Measurements from ENCODE around the gene KHDC4. TPM values are rescaled to one million over a fixed set of nuclear protein-coding genes. Genes with fewer than 3 reads are reported as not detected.

The KHDC4 gene
- total and polyA plus RNA-seq, 2 donors (not counting 1 experiment from before 2014, with no cell fraction given) = 24.6 to 25.4 TPM

- Histone ChIP-seq H3K27me3 (ENCODE audit: control insufficient read depth, insufficient read depth, low read length) (no peaks in the 10 kb centered on the region), H3K4me2 (ENCODE audit: extremely low read depth, insufficient read depth, low read length) (no peak overlapping the region), H3K9ac (ENCODE audit: insufficient read depth, low read length) (no peak overlapping the region), H3K36me3 (ENCODE audit: control insufficient read depth, insufficient read depth, low read length) (peaks cover 37% of the 10 kb centered on the region), H3K4me1 (ENCODE audit: control insufficient read depth, extremely low read depth, insufficient read depth, low read length) (no peaks in the 10 kb centered on the region), H3K79me2 (ENCODE audit: control insufficient read depth, insufficient read depth, low read length) (no peaks in the 10 kb centered on the region), H3K27ac (ENCODE audit: insufficient read depth, low read length) (no peak overlapping the region), H3K9me3 (ENCODE audit: control insufficient read depth, insufficient read depth, low read depth, low read length) (no peaks in the 10 kb centered on the region), H2AFZ (ENCODE audit: low read length) (no peak overlapping the region), H3K4me3 (replicated peaks in 1 of 4; ENCODE audit: control extremely low read depth in 1 of 4, insufficient read depth in 1 of 4, low read depth in 3 of 4, low read length in 4 of 4) (no peak overlapping the region), H4K20me1 (ENCODE audit: control insufficient read depth, extremely low read depth, insufficient read depth, low read length) (no peaks in the 10 kb centered on the region)
- no peak for DNase-seq (ENCODE audit: low read depth in 2 of 2)
- no peak for TF ChIP-seq CTCF (conservative IDR thresholded peaks at IDR 0.05 in 1 of 2, IDR thresholded peaks at IDR 0.05 in 1 of 2; ENCODE audit: low read depth in 1 of 2, low read length in 2 of 2)
- TF ChIP-seq EZH2 (IDR thresholded peaks at IDR 0.05; ENCODE audit: low read length, missing control alignments) = no peak
Observed at GRCh38 chr1:155950829-155951228, 16.6 kb upstream of the KHDC4 start.

- peaks cover 30% of the 10 kb centered on the region for H3K36me3 ChIP-seq (ENCODE audit: control insufficient read depth, insufficient read depth, low read length)
- no peaks in the 10 kb centered on the region for H3K79me2 ChIP-seq (ENCODE audit: control insufficient read depth, insufficient read depth, low read length)
- H3K27ac ChIP-seq (ENCODE audit: insufficient read depth, low read length) = no peak overlapping the region
- no peak overlapping the region for H2AFZ ChIP-seq (ENCODE audit: low read length)
- no peak overlapping the region for H3K4me2 ChIP-seq (ENCODE audit: extremely low read depth, insufficient read depth, low read length)
- no peaks in the 10 kb centered on the region for H3K27me3 ChIP-seq (ENCODE audit: control insufficient read depth, insufficient read depth, low read length)
- no peak overlapping the region for H3K9ac ChIP-seq (ENCODE audit: insufficient read depth, low read length)
- no peaks in the 10 kb centered on the region for H3K4me1 ChIP-seq (ENCODE audit: control insufficient read depth, extremely low read depth, insufficient read depth, low read length)
- H3K9me3 ChIP-seq (ENCODE audit: control insufficient read depth, insufficient read depth, low read depth, low read length) = no peaks in the 10 kb centered on the region
- no peak overlapping the region for H3K4me3 ChIP-seq (replicated peaks in 1 of 4; ENCODE audit: control extremely low read depth in 1 of 4, insufficient read depth in 1 of 4, low read depth in 3 of 4, low read length in 4 of 4)
- no peaks in the 10 kb centered on the region for H4K20me1 ChIP-seq (ENCODE audit: control insufficient read depth, extremely low read depth, insufficient read depth, low read length)
- no peak for DNase-seq (ENCODE audit: low read depth in 2 of 2)
- TF ChIP-seq EZH2 (IDR thresholded peaks at IDR 0.05; ENCODE audit: low read length, missing control alignments) (no peak), CTCF (conservative IDR thresholded peaks at IDR 0.05 in 1 of 2, IDR thresholded peaks at IDR 0.05 in 1 of 2; ENCODE audit: low read depth in 1 of 2, low read length in 2 of 2) (no peak)
Observed at GRCh38 chr1:155947741-155948140, 13.5 kb upstream of the KHDC4 start.

- TF ChIP-seq EZH2 (IDR thresholded peaks at IDR 0.05; ENCODE audit: low read length, missing control alignments) = no peak
- no peak for TF ChIP-seq CTCF (conservative IDR thresholded peaks at IDR 0.05 in 1 of 2, IDR thresholded peaks at IDR 0.05 in 1 of 2; ENCODE audit: low read depth in 1 of 2, low read length in 2 of 2)
- Histone ChIP-seq H3K27me3 (ENCODE audit: control insufficient read depth, insufficient read depth, low read length) (no peaks in the 10 kb centered on the region), H3K4me2 (ENCODE audit: extremely low read depth, insufficient read depth, low read length) (no peak overlapping the region), H3K4me1 (ENCODE audit: control insufficient read depth, extremely low read depth, insufficient read depth, low read length) (no peaks in the 10 kb centered on the region), H2AFZ (ENCODE audit: low read length) (no peak overlapping the region), H3K9me3 (ENCODE audit: control insufficient read depth, insufficient read depth, low read depth, low read length) (no peaks in the 10 kb centered on the region), H4K20me1 (ENCODE audit: control insufficient read depth, extremely low read depth, insufficient read depth, low read length) (no peaks in the 10 kb centered on the region), H3K27ac (ENCODE audit: insufficient read depth, low read length) (no peak overlapping the region), H3K79me2 (ENCODE audit: control insufficient read depth, insufficient read depth, low read length) (no peaks in the 10 kb centered on the region), H3K9ac (ENCODE audit: insufficient read depth, low read length) (no peak overlapping the region), H3K36me3 (ENCODE audit: control insufficient read depth, insufficient read depth, low read length) (peaks cover 26% of the 10 kb centered on the region), H3K4me3 (replicated peaks in 1 of 4; ENCODE audit: control extremely low read depth in 1 of 4, insufficient read depth in 1 of 4, low read depth in 3 of 4, low read length in 4 of 4) (no peak overlapping the region)
- DNase-seq (ENCODE audit: low read depth in 2 of 2) = no peak
Observed at GRCh38 chr1:155947292-155947691, 13.1 kb upstream of the KHDC4 start.
